ENCODE data around the gene CNKSR2. TPM values are rescaled to one million over a fixed set of nuclear protein-coding genes. Genes with fewer than 3 reads are reported as not detected.
"Not testable (repeated sequence)": the region's sequence is repeated elsewhere in the genome, so short reads cannot be mapped to it uniquely, and the experiment has no call there.

Gene CNKSR2
- total and polyA plus RNA-seq, 5 experiments from 2014 or later: 5.9 to 20.6 (median 7.1) TPM

DNA sequence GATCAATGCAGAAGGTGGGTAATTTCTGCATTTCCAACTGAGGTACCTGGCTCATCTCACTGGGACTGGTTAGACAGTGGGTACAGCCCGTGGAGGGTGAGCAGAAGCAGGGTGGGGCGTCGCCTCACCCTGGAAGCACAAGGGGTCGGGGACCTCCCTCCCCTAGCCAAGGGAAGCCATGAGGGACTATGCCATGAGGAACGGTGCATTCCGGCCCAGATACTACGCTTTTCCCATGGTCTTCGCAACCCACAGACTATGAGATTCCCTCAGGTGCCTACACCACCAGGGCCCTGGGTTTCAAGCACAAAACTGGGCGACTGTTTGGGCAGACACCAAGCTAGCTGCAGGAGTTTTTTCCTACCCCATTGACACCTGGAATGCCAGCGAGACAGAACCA lies 170.4 kb downstream of the CNKSR2 start:
- POLR2A ChIA-PET, ATAC-seq, DNase-seq, H3K36me3 Mint-ChIP-seq, H3K4me1 Mint-ChIP-seq, H3K27me3 Mint-ChIP-seq, H3K27ac Mint-ChIP-seq, H3K4me3 Mint-ChIP-seq: not testable (repeated sequence)
- peaks cover 0 to 17% (median 1%) of the 10 kb centered on the region in 9 donors for H3K9me3 Mint-ChIP-seq

DNA sequence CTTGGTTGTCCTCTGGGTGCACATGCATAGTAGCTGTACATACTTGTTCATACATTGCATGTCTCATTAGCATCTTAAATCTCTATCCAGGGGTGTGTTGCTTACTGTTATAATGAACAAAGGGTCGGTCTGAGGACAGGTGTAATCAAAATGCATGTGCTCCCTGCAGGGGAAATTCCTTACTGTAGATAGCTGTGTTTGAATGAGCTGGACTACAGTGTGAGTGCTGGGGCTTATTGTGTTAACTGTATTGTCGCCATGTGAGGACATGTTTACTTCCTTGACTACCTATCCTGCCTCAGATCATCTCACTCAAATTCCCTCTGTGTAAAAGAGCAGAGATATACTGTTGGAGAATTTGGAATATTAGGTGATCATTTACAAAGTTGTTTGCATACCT lies 185.2 kb downstream of the CNKSR2 start:
- Mint-ChIP-seq H3K36me3 (peaks cover 6 to 21% (median 13%) of the 10 kb centered on the region in 3 donors), H3K4me1 (peaks cover 0 to 6% (median under 1%) of the 10 kb centered on the region in 4 donors), H3K27ac (no peak overlapping the region), H3K9me3 (peaks cover 0 to 2% (median 0%) of the 10 kb centered on the region in 9 donors), H3K27me3 (no peaks in the 10 kb centered on the region), H3K4me3 (no peak overlapping the region)
- ATAC-seq: no peak
- POLR2A ChIA-PET: no interaction called here
- no peak for DNase-seq

DNA sequence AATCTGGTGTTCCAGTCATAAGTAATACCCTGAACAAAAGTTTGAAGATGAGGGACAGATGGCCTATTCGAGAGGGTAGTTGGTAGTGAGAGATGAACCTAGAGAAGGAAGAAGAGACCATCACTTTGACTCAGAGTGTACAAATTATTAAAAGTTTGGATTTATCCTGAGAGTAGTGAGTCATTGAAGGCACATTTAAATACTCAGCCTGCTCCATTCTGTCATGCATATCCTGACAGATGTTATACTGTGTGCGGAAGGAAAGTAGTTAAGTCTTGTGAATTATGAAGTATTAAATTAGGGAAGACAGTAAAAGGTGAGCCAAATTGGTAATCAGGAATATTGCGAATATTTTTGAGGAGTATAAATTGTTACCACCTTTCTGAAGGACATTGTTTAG lies 190.8 kb downstream of the CNKSR2 start:
- H3K27ac Mint-ChIP-seq: peak overlapping the region in 1 of 10 donors; percentile 11
- peaks cover 20 to 29% (median 27%) of the 10 kb centered on the region in 3 donors for H3K36me3 Mint-ChIP-seq
- H3K27me3 Mint-ChIP-seq: no peaks in the 10 kb centered on the region
- ATAC-seq (no peak), DNase-seq (no peak)
- no peak overlapping the region for H3K4me3 Mint-ChIP-seq
- H3K9me3 Mint-ChIP-seq: peaks cover 0 to 8% (median 0%) of the 10 kb centered on the region in 9 donors
- H3K4me1 Mint-ChIP-seq: peaks cover 0 to 1% (median 0%) of the 10 kb centered on the region in 4 donors
- POLR2A ChIA-PET: no interaction called here

DNA sequence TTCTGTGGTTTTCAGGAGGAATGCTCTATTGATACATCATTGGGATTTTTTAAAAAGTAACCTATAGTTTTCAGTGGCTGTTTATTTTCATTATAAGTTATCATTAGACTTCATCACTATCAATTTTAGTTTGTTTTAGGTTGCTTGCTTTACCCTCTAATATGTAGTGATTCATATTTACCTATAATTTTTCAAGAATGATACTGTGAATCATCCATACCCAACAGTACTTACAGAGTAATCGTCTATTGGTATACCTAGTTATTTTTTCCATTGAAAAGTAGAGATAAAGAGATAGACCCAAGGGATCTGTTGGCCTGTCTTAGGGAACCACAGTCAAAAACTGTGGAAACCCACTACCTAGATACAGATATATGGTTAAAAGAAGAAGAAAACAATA lies 200.6 kb downstream of the CNKSR2 start:
- Mint-ChIP-seq H3K9me3 (peaks cover 0 to 31% (median 0%) of the 10 kb centered on the region in 9 donors), H3K36me3 (peaks cover 24 to 39% (median 34%) of the 10 kb centered on the region in 3 donors), H3K27ac (no peak overlapping the region), H3K27me3 (no peaks in the 10 kb centered on the region), H3K4me1 (peaks cover 0 to 10% (median 4%) of the 10 kb centered on the region in 4 donors), H3K4me3 (no peak overlapping the region)
- no peak for DNase-seq
- no peak for ATAC-seq
- POLR2A ChIA-PET: no interaction called here

DNA sequence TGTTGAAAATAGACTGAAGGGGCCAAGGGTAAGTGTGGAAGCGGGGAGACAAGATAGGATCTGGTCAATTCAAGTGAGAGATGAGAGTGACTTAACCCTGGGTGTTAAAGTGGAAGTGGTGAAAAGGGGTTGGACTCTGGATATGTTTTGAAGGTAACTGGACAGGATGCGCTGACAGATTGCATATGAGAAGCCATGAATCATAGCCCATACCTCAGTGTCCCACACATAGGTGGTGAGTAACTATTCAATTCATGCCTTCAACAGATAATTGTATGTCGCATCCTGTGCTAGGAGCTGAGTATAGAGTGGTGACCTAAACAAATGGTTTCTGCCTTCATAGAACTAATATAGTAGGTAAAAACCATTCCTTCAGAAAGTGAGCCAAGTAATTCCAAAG lies 207.3 kb downstream of the CNKSR2 start:
- Mint-ChIP-seq H3K27ac (no peak overlapping the region), H3K4me3 (no peak overlapping the region), H3K9me3 (peaks cover 0 to 16% (median 0%) of the 10 kb centered on the region in 9 donors), H3K27me3 (no peaks in the 10 kb centered on the region), H3K36me3 (peaks cover 4 to 8% (median 7%) of the 10 kb centered on the region in 3 donors), H3K4me1 (no peaks in the 10 kb centered on the region)
- POLR2A ChIA-PET: no interaction called here
- DNase-seq (no peak), ATAC-seq (no peak)

DNA sequence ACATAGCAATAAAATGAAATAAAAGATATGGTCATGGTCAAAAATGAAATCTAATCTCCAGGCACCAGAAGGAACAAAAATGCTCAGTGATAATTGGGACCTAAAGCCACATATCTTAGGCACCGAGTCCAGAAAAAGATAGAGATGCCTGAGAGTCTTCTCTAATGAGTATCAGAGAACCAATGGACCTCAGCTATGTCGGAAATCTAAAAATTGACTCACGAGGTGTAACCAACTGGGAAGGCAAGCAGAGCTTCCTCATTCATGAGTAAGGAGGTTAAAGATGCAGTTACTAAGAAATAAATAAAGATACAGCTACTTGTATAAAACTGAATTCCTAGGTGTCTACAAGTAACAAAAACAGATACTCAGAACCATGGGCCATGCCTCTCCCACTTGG lies 211.8 kb downstream of the CNKSR2 start:
- peaks cover 10 to 17% (median 17%) of the 10 kb centered on the region in 4 donors for H3K4me1 Mint-ChIP-seq
- POLR2A ChIA-PET: no interaction called here
- DNase-seq: no peak
- no peaks in the 10 kb centered on the region for H3K27me3 Mint-ChIP-seq
- H3K9me3 Mint-ChIP-seq: peaks cover 0 to 23% (median 0%) of the 10 kb centered on the region in 9 donors
- no peak overlapping the region for H3K4me3 Mint-ChIP-seq
- no peak overlapping the region for H3K27ac Mint-ChIP-seq
- no peak for ATAC-seq
- H3K36me3 Mint-ChIP-seq: peaks cover 4 to 8% (median 7%) of the 10 kb centered on the region in 3 donors

DNA sequence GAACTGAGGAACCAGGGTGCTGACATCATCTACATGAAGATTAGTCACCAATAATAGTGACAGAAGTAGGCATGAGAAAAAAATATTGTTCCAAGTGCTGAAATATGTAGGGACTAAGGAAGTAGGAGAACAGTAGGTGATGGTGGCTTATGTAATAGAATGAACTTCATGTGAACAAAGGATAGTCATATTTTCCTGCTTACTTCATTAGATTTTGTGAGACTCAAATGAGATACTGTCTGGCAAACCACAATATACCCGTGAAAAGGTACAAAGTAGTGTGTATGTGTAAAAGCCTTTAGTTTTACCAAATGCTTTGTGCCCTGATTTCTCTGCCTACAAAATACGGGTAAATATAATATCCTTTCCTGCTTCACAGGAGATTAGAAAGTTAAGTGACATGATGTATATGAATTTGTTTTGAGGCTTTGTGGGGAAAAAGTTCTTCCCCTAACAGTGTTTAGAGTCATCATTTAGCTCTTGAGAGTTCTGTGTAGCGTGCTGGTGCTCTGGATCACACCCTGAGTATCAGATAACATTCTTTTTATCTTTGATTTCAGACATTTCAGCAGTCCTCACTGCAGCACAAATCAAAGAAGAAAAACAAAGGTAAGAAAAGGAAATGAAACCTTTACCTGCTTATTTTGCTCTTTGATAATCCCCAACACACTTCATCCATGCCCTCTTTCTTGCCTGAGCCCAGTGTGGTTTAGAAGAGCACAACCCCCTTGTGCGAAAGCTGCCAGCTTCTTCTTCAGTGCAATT lies 216.0 kb downstream of the CNKSR2 start:
- peaks cover 4 to 17% (median 5%) of the 10 kb centered on the region in 3 donors for H3K36me3 Mint-ChIP-seq
- peak; percentile 89 to 91 for ATAC-seq
- POLR2A ChIA-PET: interaction anchor here (1.0 kb wide), 1 partner anchor 382 kb away, joined by 5 read pairs; no protein-coding TSS in a partner anchor
- DNase-seq: peak in 5 of 10 donors; percentile 16 to 63 (median 29)
- peak overlapping the region; percentile 8 to 64 (median 46) for H3K4me3 Mint-ChIP-seq
- no peaks in the 10 kb centered on the region for H3K27me3 Mint-ChIP-seq
- peak overlapping the region; percentile 54 to 91 (median 82) for H3K27ac Mint-ChIP-seq
- H3K4me1 Mint-ChIP-seq: peaks cover 10 to 17% (median 17%) of the 10 kb centered on the region in 4 donors
- H3K9me3 Mint-ChIP-seq: peaks cover 0 to 17% (median 0%) of the 10 kb centered on the region in 9 donors

DNA sequence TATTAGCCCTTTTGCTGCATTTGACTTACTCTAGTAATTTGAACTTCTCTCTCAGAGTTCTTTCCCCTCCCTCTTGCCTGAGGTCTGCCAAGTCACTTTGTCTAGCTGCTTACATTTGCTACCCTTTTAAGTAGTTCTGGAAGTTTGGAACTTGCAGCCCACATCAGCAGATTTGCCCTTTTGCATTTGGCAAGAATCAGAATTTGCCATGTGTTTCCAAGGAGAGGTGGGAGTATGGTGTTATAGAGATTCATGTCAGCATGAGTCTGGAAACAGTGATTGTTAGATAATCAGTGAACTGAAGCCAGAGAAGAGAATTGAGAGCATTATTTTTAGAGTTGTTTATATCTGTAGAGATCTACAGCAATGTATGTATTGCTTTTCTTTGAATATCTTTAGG lies 231.8 kb downstream of the CNKSR2 start:
- peak overlapping the region in 2 of 10 donors; percentile 22 to 67 for H3K27ac Mint-ChIP-seq
- no peak overlapping the region for H3K4me3 Mint-ChIP-seq
- POLR2A ChIA-PET: no interaction called here
- peaks cover 8 to 55% (median 31%) of the 10 kb centered on the region in 3 donors for H3K36me3 Mint-ChIP-seq
- H3K9me3 Mint-ChIP-seq: no peaks in the 10 kb centered on the region
- H3K27me3 Mint-ChIP-seq: no peaks in the 10 kb centered on the region
- H3K4me1 Mint-ChIP-seq: no peaks in the 10 kb centered on the region
- DNase-seq: no peak
- ATAC-seq: no peak

DNA sequence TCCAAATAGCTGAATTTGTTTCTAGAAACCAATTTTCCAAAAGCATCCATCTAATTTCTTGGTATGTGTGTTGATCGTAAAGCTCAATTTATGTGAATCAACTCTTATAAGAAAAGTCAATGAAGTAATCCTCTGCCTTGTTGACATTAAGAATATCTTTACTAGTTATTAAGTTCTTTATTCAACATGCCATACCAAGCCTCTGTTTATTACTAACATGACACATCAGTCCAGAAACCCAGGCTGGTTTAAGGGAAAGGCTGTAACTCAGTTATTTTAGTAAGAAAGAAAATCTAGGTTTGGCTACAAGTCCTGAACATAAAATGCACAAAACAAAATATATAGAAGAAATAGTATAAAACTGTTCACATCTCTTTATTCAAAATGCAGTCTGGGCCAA lies 235.9 kb downstream of the CNKSR2 start:
- Mint-ChIP-seq H3K27ac (no peak overlapping the region), H3K9me3 (no peaks in the 10 kb centered on the region), H3K4me1 (no peaks in the 10 kb centered on the region), H3K36me3 (peaks cover 8 to 47% (median 35%) of the 10 kb centered on the region in 3 donors), H3K27me3 (no peaks in the 10 kb centered on the region), H3K4me3 (no peak overlapping the region)
- POLR2A ChIA-PET: no interaction called here
- ATAC-seq (no peak), DNase-seq (no peak)

DNA sequence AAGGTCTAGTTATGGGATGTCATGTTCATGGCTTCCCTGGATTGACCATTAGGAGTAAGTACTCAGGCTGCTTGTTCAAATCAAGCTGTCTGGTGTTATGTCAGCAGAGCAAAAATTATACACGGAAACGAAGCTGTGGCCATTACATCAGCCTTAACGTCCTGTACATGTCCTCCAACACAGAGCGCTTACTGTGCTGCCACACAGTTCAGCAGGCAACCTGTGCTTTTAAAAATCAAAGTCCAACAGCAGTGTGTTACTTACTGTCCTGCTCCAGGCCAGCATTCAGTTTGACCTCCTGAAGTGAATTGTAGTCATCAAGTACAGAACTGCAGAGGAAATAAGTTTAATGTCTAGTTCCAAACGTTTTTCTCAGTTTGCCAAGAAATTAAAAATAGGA lies 237.9 kb downstream of the CNKSR2 start:
- H3K9me3 Mint-ChIP-seq: no peaks in the 10 kb centered on the region
- no peak overlapping the region for H3K4me3 Mint-ChIP-seq
- no peak for ATAC-seq

DNA sequence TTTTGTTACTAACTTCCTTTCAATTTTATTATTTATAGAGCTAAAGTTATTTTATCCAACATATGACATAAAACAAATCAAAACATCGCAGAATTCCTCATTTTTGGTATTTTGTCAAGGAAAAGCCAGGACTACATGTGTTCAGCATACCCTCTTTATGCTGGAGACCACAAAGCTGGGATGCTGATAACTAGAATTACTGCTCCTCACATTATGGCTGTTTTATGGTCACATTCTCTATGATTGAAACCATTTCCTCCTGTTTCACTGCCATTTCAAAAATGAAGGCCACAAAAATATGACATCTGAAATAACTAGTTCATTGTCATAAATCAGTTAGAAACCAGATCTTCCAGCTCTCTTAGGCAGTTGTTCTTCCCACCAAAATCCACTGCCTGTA lies 242.2 kb downstream of the CNKSR2 start:
- Mint-ChIP-seq H3K4me3 (no peak overlapping the region), H3K36me3 (peaks cover 0 to 10% (median 4%) of the 10 kb centered on the region in 3 donors), H3K27ac (no peak overlapping the region), H3K9me3 (no peaks in the 10 kb centered on the region), H3K4me1 (no peaks in the 10 kb centered on the region), H3K27me3 (no peaks in the 10 kb centered on the region)
- POLR2A ChIA-PET: no interaction called here
- DNase-seq (no peak), ATAC-seq (no peak)

More for the DNA sequence above, 237.9 kb downstream of the CNKSR2 start:
- DNase-seq: no peak
- Mint-ChIP-seq H3K36me3 (peaks cover 3 to 36% (median 30%) of the 10 kb centered on the region in 3 donors), H3K4me1 (no peaks in the 10 kb centered on the region), H3K27ac (no peak overlapping the region), H3K27me3 (no peaks in the 10 kb centered on the region)
- POLR2A ChIA-PET: no interaction called here

DNA sequence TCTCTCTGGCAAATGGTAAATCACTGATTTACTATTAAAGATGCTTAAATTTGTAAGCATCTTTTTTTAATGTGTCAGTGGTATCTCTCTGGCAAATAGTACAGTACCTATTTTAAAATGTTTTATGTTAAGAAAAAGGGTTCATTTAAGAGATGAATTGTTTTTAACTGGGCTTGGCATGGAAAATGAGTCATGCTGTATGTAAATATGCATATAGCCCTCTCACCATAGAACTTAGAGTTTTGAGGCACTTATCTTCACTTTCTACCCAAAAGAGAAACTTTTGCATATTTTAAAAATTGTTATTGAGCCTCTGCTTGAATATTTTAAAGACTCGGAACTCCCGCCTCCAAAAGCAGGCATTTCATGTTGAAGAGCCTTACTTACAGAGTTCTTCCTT lies 246.0 kb downstream of the CNKSR2 start:
- no peak for ATAC-seq
- Mint-ChIP-seq H3K27ac (no peak overlapping the region), H3K36me3 (peaks cover 0 to 7% (median 0%) of the 10 kb centered on the region in 3 donors), H3K4me3 (no peak overlapping the region), H3K27me3 (no peaks in the 10 kb centered on the region), H3K9me3 (no peaks in the 10 kb centered on the region), H3K4me1 (no peaks in the 10 kb centered on the region)
- DNase-seq: no peak
- POLR2A ChIA-PET: no interaction called here

DNA sequence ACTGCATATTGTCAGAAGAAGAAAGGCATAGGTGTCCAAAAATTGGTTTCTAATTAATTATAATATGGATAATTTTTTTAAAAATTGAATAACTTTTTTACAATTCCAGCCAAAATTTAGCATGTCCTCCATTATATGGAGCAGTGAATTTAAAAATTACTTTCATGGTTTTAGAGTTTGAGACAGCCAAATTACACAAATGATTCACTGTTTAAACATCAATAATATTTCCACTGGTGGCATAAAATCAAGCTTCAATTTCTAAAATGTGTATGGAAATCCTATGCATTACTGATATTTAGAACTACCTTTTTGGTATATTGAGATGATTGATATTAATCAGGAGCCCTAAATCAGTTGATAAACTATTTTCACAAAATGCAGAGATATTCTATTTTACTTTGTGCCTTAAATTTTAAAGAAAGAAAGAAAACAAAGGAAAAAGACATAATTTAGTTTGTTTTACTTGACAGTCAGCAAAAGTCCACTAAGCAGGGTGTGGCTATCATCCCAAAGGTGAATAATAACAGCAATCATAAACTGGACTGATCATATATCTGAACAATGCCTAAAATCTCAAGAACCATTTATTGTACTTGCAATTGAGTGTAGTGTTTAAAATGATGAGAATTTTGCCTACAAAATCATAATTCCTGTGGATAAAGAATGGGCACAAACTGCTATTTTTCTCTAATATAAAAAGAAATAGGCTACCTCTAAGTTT lies 249.7 kb downstream of the CNKSR2 start:
- no peaks in the 10 kb centered on the region for H3K4me1 Mint-ChIP-seq
- H3K36me3 Mint-ChIP-seq: peaks cover 15 to 19% (median 18%) of the 10 kb centered on the region in 3 donors
- H3K27ac Mint-ChIP-seq: no peak overlapping the region
- no peaks in the 10 kb centered on the region for H3K27me3 Mint-ChIP-seq
- no peak for ATAC-seq
- H3K9me3 Mint-ChIP-seq: peaks cover 0 to 22% (median 5%) of the 10 kb centered on the region in 9 donors
- DNase-seq: no peak
- no peak overlapping the region for H3K4me3 Mint-ChIP-seq
- POLR2A ChIA-PET: no interaction called here

Measured in naive thymus-derived CD8-positive, alpha-beta T cell (primary cell).